ENCODE results near the gene GPR87.

Gene GPR87

DNA sequence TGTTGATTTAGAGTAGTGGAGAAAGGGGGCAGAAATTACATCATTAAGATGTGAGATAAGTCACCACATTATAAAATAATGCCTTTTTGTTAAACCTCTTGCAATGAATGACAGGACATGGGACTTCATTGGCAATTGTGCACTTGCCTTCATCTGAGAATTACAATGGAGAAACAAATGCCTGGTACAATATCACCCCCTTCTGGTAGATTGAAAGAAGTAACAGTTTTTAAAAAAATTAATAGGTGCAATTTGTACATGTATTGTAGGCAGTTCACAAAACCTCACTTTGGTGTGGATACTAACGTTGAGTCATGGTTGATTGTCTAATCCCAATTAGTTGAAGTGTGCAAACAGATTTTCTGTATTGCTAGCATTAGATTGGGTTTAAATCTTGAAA is 33.7 kb downstream of the GPR87 start:
- Histone ChIP-seq H3K36me3 (no peaks in the 10 kb centered on the region), H3K9ac (no peak overlapping the region; a peak in 1 of 22 replicates), H4K20me1 (no peaks in the 10 kb centered on the region), H3K4me3 (no peak overlapping the region), H3K27ac (peak overlapping the region in 2 of 11 experiments; percentile 6 to 11; a peak in 2 of 22 replicates), H3K4me2 (peak overlapping the region in 3 of 11 experiments; percentile 63 to 67 (median 64); a peak in 4 of 22 replicates), H3K27me3 (no peaks in the 10 kb centered on the region), H3K9me3 (replicated peaks in 1 of 11) (no peaks in the 10 kb centered on the region), H3K4me1 (peaks cover 46 to 61% (median 55%) of the 10 kb centered on the region in 10 experiments)
- no peak for TF ChIP-seq Cebpa-rat (IDR thresholded peaks at IDR 0.05)

GRCh38 chr3:151281671-151282324 is 34.8 kb downstream of the GPR87 start:
- peak overlapping the region in 5 of 11 experiments; percentile 6 to 42 (median 12); a peak in 6 of 22 replicates for H3K27ac ChIP-seq
- H3K4me3 ChIP-seq = no peak overlapping the region
- H3K27me3 ChIP-seq = no peaks in the 10 kb centered on the region
- H3K9me3 ChIP-seq (replicated peaks in 1 of 11) = no peaks in the 10 kb centered on the region
- no peak for TF ChIP-seq Cebpa-rat (IDR thresholded peaks at IDR 0.05)
- peaks cover 57 to 72% (median 65%) of the 10 kb centered on the region in 10 experiments for H3K4me1 ChIP-seq
- H3K4me2 ChIP-seq = peak overlapping the region in 3 of 11 experiments; percentile 4 to 31 (median 4); a peak in 4 of 22 replicates
- H4K20me1 ChIP-seq = no peaks in the 10 kb centered on the region
- H3K9ac ChIP-seq = peak overlapping the region in 1 of 11 experiments; percentile 36; a peak in 2 of 22 replicates
- no peaks in the 10 kb centered on the region for H3K36me3 ChIP-seq

DNA sequence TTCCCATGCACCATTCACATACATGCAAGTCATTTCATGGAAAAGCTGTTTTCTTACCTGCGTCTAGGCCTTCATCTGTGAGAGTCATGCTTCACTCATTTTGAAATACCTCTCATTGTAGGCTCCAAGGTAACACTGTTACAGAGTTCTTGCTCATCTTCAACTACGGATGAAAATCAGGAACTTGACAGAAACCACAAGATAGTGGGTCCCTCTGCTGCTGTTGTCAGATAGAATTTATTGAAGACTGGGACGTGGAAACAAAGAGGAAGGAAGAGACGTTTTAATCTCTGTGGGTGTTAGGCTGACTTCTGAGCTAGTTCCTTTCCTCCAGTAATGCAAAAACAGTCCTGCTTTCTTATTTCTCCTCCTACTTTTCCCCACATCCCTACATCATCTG is 38.4 kb downstream of the GPR87 start, which contains the start of gene P2RY14:
Gene P2RY14 (minus strand): TSS at position 313 of the 400 bp plus-strand sequence. CDS start 64,226 bp downstream, outside the sequence.
- TF ChIP-seq Cebpa-rat (IDR thresholded peaks at IDR 0.05) = no peak
- H3K36me3 ChIP-seq = no peaks in the 10 kb centered on the region
- H3K27me3 ChIP-seq = no peaks in the 10 kb centered on the region; a peak in 1 of 22 replicates
- H4K20me1 ChIP-seq = no peaks in the 10 kb centered on the region
- peak within 1 kb of the TSS in 9 of 11 experiments; percentile 8 to 58 (median 45); a peak in 12 of 22 replicates for H3K9ac ChIP-seq
- peak within 1 kb of the TSS; percentile 54 to 86 (median 79) for H3K4me2 ChIP-seq
- no peaks in the 10 kb centered on the region for H3K9me3 ChIP-seq (replicated peaks in 1 of 11)
- peaks cover 51 to 86% (median 75%) of the 10 kb centered on the region in 10 experiments for H3K4me1 ChIP-seq
- H3K4me3 ChIP-seq = peak within 1 kb of the TSS in 3 of 10 experiments; percentile 11 to 34 (median 24); a peak in 3 of 20 replicates
- peak within 1 kb of the TSS in 10 of 11 experiments; percentile 7 to 71 (median 63); a peak in 18 of 22 replicates for H3K27ac ChIP-seq

DNA sequence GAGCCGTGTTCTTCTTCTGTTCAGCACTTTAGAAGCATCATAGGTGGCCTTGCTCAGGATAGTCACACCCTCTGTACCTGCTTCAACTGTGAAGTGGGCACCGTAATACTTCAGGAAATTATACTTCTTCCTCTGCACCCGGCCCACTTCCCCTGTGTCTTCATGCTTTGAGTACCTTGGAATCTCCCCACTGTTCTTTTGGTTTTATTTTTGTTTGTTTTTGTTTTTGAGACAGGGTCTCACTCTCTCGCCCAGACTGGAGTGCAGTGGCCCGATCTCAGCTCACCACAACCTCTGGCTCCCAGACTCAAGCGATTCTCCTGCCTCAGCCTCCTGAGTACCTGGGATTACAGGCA is 40.0 kb downstream of the GPR87 start:
- H3K9ac ChIP-seq = peak overlapping the region in 1 of 11 experiments; percentile 4; a peak in 4 of 22 replicates
- no peaks in the 10 kb centered on the region for H4K20me1 ChIP-seq
- peak overlapping the region in 6 of 11 experiments; percentile 4 to 47 (median 22); a peak in 5 of 22 replicates for H3K27ac ChIP-seq
- peak overlapping the region; percentile 56 to 86 (median 75) for H3K4me2 ChIP-seq
- no peaks in the 10 kb centered on the region for H3K9me3 ChIP-seq (replicated peaks in 1 of 11)
- peaks cover 48 to 79% (median 69%) of the 10 kb centered on the region in 10 experiments for H3K4me1 ChIP-seq
- no peaks in the 10 kb centered on the region; a peak in 1 of 22 replicates for H3K27me3 ChIP-seq
- TF ChIP-seq Cebpa-rat (IDR thresholded peaks at IDR 0.05) = no peak
- H3K4me3 ChIP-seq = peak overlapping the region in 1 of 10 experiments; percentile 12; a peak in 1 of 20 replicates
- no peaks in the 10 kb centered on the region for H3K36me3 ChIP-seq

DNA sequence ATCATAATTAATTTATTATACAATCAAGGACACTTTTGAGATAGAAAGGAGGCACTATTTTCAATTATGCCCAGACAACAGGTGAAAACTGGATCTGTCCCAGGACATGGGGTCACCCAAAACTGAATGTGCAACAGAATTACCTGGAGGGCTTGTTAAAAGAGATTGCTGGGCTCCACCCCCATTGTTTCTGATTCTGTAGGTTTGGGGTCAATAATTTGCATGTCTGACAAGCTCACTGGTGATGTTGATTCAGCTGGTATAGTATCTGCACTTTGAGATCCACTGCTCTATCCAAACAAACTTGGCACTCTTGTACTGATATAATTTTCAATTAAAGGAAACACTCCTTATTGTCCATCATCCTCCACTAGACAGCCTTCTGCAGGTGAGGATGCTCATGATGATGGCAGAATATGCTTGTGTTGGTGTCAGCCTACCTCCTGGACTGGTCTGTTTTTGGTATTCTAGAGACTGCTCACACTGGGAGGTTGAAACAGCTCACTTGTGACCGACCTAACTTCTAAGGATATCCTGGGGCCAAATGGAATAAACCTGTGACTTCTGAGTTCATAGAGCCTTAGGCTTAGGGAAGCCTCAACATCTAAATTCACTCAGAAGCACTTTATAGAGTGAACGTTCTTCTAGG is 40.5 kb downstream of the GPR87 start:
- H3K27ac ChIP-seq = peak overlapping the region in 5 of 11 experiments; percentile 7 to 47 (median 22); a peak in 2 of 22 replicates
- H3K36me3 ChIP-seq = no peaks in the 10 kb centered on the region
- peak overlapping the region; percentile 56 to 86 (median 75) for H3K4me2 ChIP-seq
- TF ChIP-seq Cebpa-rat (IDR thresholded peaks at IDR 0.05) = no peak
- no peak overlapping the region for H3K4me3 ChIP-seq
- H4K20me1 ChIP-seq = no peaks in the 10 kb centered on the region
- H3K4me1 ChIP-seq = peaks cover 48 to 74% (median 66%) of the 10 kb centered on the region in 10 experiments
- no peaks in the 10 kb centered on the region; a peak in 1 of 22 replicates for H3K27me3 ChIP-seq
- no peaks in the 10 kb centered on the region for H3K9me3 ChIP-seq (replicated peaks in 1 of 11)
- H3K9ac ChIP-seq = peak overlapping the region in 1 of 11 experiments; percentile 4; a peak in 2 of 22 replicates

DNA sequence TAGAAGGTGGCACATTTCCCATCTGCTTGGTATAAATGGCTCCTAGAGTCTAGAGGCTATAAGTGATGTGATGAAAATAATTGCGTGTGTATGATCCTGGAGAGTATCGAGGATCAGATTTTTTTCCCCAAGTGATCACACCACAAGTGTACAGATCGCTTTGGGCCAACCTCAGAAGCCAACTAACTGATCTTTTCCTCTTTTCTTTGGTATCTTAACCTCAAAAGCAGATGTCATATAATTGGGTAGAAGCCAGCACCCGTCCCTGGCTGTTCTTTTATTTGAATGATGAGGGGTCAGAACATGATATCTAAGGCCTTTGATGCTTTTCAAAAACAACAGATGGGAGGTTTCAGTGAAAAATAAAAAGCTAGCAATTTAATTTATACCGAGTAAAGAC is 41.5 kb downstream of the GPR87 start:
- Histone ChIP-seq H3K27me3 (no peaks in the 10 kb centered on the region; a peak in 1 of 22 replicates), H3K9ac (no peak overlapping the region), H3K4me2 (peak overlapping the region; percentile 2 to 86 (median 52); a peak in 15 of 22 replicates), H3K4me1 (peaks cover 42 to 64% (median 58%) of the 10 kb centered on the region in 10 experiments), H3K9me3 (replicated peaks in 1 of 11) (no peaks in the 10 kb centered on the region), H3K4me3 (no peak overlapping the region), H3K27ac (no peak overlapping the region), H4K20me1 (no peaks in the 10 kb centered on the region), H3K36me3 (no peaks in the 10 kb centered on the region)
- no peak for TF ChIP-seq Cebpa-rat (IDR thresholded peaks at IDR 0.05)

DNA sequence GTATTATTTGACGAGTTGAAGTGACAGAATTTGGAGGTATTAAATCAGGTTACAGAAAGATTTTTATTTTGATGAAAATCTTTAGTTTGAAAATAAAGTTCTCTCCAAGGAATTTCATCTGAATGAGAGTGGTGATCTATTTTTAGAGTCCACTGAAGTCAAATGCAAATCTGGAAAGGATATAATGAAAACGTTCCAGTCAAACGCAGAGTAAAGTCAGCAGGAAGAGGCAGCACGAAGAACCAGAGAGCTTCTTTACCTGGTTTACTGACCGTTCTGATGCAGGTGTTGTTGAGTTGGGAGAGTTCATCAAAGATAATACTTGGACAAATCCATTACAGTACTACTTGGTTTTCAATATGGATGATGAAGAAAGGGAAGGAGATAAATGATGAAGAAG is 47.0 kb downstream of the GPR87 start:
- Histone ChIP-seq H3K4me3 (no peak overlapping the region), H3K27ac (no peak overlapping the region), H3K4me1 (peaks cover 19 to 29% (median 25%) of the 10 kb centered on the region in 10 experiments), H3K9ac (no peak overlapping the region), H3K4me2 (no peak overlapping the region), H4K20me1 (no peaks in the 10 kb centered on the region), H3K9me3 (replicated peaks in 1 of 11) (no peaks in the 10 kb centered on the region), H3K36me3 (no peaks in the 10 kb centered on the region), H3K27me3 (no peaks in the 10 kb centered on the region)
- TF ChIP-seq Cebpa-rat (IDR thresholded peaks at IDR 0.05) = no peak

DNA sequence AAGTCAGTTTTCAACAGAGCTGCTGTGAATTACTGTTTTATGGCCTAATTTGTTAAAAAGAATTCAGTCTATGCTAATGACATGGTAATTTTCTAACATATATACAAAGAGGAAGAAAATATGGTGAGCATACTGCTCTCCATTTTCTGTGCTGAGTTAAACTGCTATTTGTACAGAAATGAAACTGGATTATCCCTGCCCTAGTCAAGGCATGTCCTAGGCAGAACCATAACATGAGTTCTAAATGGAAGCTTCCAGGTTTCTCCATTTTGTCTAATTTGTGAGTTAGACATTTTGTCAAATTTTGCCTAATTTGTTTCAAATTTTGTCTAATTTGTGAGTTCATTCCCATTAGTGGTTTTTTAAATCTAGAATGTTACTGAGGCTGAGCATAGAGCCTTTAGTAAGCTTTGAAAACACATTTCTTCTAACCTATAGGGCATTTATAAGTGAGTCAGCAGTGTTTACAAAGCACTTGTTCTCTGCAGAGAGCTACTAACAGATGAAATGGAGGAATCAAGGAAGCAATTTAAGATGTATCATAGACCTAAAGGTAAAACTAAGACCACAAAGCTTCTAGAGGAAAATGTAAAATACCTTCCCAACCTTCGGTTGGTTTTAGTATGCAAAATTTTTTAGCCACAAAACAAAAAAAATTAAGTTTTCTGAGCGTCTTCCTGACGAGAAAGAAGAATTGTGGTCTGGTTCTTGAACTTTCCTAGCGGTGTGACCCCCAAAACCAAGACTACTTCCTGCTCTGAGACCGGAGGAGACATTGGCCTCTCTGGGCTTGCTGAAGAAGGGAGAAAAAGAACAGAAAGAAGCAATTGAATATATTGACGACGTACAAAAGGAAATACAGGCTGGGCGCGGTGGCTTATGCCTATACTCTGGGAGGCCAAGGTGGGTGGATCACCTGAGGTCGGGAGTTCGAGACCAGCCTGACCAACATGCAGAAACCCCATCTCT is 48.1 kb downstream of the GPR87 start:
- Histone ChIP-seq H3K36me3 (no peaks in the 10 kb centered on the region), H3K4me3 (no peak overlapping the region), H3K9ac (no peak overlapping the region), H4K20me1 (no peaks in the 10 kb centered on the region), H3K9me3 (replicated peaks in 1 of 11) (no peaks in the 10 kb centered on the region), H3K4me1 (peaks cover 12 to 31% (median 20%) of the 10 kb centered on the region in 10 experiments; a peak in 19 of 20 replicates), H3K27ac (no peak overlapping the region; a peak in 1 of 22 replicates), H3K27me3 (no peaks in the 10 kb centered on the region), H3K4me2 (no peak overlapping the region)
- no peak for TF ChIP-seq Cebpa-rat (IDR thresholded peaks at IDR 0.05)

Data from BLaER1 treated with 17β-estradiol and CSF1 and Interleukin-3, amounts not matched to agents 10 nM and 100 nM (cell line).